OCI-LY7 (cell line): ENCODE measurements around the gene BRD7. TPM values are rescaled to one million over a fixed set of nuclear protein-coding genes. Genes with fewer than 3 reads are reported as not detected.

Source experiments
- BruUV-seq: library from RNA; stranded (reverse); fragments of 400-500 nt; replicated peaks from 2 replicates; lab custom pipeline; 2021; lab: Mats Ljungman, UMichigan
- CTCF ChIA-PET: fragments of 300-600 bp; sonication (Branson Sonifier 250); formaldehyde crosslinking; loops from one replicate; lab custom pipeline; 2022; ENCODE audit warnings: antibody characterized with exemption; ENCODE audit not compliant: unreplicated experiment; lab: Charles Lee
- POLR2A ChIA-PET: fragments of 300-600 bp; sonication (Branson Sonifier 250); formaldehyde crosslinking; loops from one replicate; lab custom pipeline; 2022; ENCODE audit warnings: antibody characterized with exemption; lab: Charles Lee
- DNase-seq: peaks from one replicate; pipeline ENCODE4 v3.0.0-alpha.2; 2015; ENCODE audit warnings: low spot score
- H2AFZ ChIP-seq: fragments of 200-600 bp; sonication (generic), shearing (Covaris generic); 2 replicates; pipeline ENCODE4 v1.6.1; 2014; ENCODE audit warnings: mild to moderate bottlenecking, antibody characterized with exemption, low read length, moderate library complexity
- H3K27ac ChIP-seq: fragments of 200-600 bp; sonication (generic); 2 replicates; pipeline ENCODE4 v1.5.1; 2014; ENCODE audit warnings: mixed run types, low read depth, mild to moderate bottlenecking, moderate library complexity, low read length, inconsistent platforms; ENCODE audit not compliant: poor library complexity, severe bottlenecking
- H3K36me3 ChIP-seq: fragments of 200-600 bp; sonication (generic); 2 replicates; pipeline ENCODE4 v1.6.1; 2014; ENCODE audit warnings: mild to moderate bottlenecking, antibody characterized with exemption, low read length, moderate library complexity, mixed read lengths; ENCODE audit not compliant: insufficient read depth
- H3K4me1 ChIP-seq: fragments of 200-600 bp; sonication (generic); 2 replicates; pipeline ENCODE4 v1.5.1; 2014; ENCODE audit warnings: mild to moderate bottlenecking, low read length; ENCODE audit not compliant: insufficient read depth, poor library complexity, severe bottlenecking
- H3K4me2 ChIP-seq: fragments of 200-600 bp; sonication (generic); 2 replicates; pipeline ENCODE4 v1.6.1; 2014; ENCODE audit warnings: mild to moderate bottlenecking, low read length
- H3K4me3 ChIP-seq: fragments of 200-600 bp; sonication (generic); 2 replicates; pipeline ENCODE4 v1.5.1; 2014; ENCODE audit warnings: mild to moderate bottlenecking, low read depth, low read length; ENCODE audit not compliant: poor library complexity, severe bottlenecking
- H3K79me2 ChIP-seq: fragments of 200-600 bp; sonication (generic); 2 replicates; pipeline ENCODE4 v1.6.1; 2016; ENCODE audit warnings: low read depth, mild to moderate bottlenecking, low read length, moderate library complexity, mixed read lengths; ENCODE audit not compliant: insufficient read depth
- H3K9me2 ChIP-seq: fragments of 200-600 bp; sonication (generic); 2 replicates; pipeline ENCODE4 v1.6.1; 2016; ENCODE audit warnings: mild to moderate bottlenecking, low read length, mixed read lengths; ENCODE audit not compliant: insufficient read depth
- H3K9me3 ChIP-seq: fragments of 200-600 bp; sonication (generic); 2 replicates; pipeline ENCODE4 v1.6.1; 2014; ENCODE audit warnings: mild to moderate bottlenecking, mixed run types, low read length, mixed read lengths
- H4K20me1 ChIP-seq: fragments of 200-600 bp; sonication (generic); 2 replicates; pipeline ENCODE4 v1.6.1; 2014; ENCODE audit warnings: mild to moderate bottlenecking, antibody characterized with exemption, low read length, moderate library complexity, mixed read lengths; ENCODE audit not compliant: insufficient read depth
- CTCF ChIP-seq: fragments of 200-600 bp; sonication (generic); conservative IDR thresholded peaks from 2 replicates; pipeline ENCODE4 v1.5.1; 2014; ENCODE audit warnings: mild to moderate bottlenecking, antibody characterized with exemption, low read length, moderate library complexity, mixed read lengths
- EZH2phosphoT487 ChIP-seq: fragments of 200-600 bp; sonication (generic); IDR thresholded peaks from 2 replicates; pipeline ENCODE4 v1.6.1; 2018; ENCODE audit warnings: low read depth, borderline replicate concordance, mild to moderate bottlenecking, mixed run types, antibody characterized with exemption, low read length, moderate library complexity, mixed read lengths
- intact Hi-C: fragments of 100-400 bp; cut with micrococcal nuclease; formaldehyde crosslinking; loops from one replicate; pipeline ENCODE4 v1.10.0; 2022; ENCODE audit not compliant: unreplicated experiment
- total RNA-seq, 2 experiments: library from RNA; depleted of rRNA in 1 of 2; stranded (reverse); fragments of >200 nt in 1 of 2; shearing (Covaris generic) in 1 of 2; gene quantifications; 2 replicates each; pipeline ENCODE4 v1.2.3, GENCODE V29; 2014 to 2022

BRD7 gene
- total RNA-seq, 2 experiments from 2014 or later, result 78.5 to 105 TPM

GRCh38 chr16:50354629-50355456, 13.9 kb downstream of the BRD7 start:
- H2AFZ ChIP-seq, result no peak overlapping the region
- peak; percentile 56 for DNase-seq
- peaks cover 96% of the 10 kb centered on the region for H3K36me3 ChIP-seq
- intact Hi-C loops, result loop anchor here (1.0 to 5.0 kb wide), 2 partner anchors 90 to 143 kb away; no protein-coding TSS in a partner anchor
- ChIA-PET POLR2A (interaction anchor here (0.5 to 1.1 kb wide), 4 partner anchors 9 to 179 kb away, joined by 3 to 4 read pairs (median 3); no protein-coding TSS in a partner anchor), CTCF (no interaction called here)
- TF ChIP-seq EZH2phosphoT487 (no peak), CTCF (peak; percentile 94)
- no peak overlapping the region for H3K27ac ChIP-seq
- no peaks in the 10 kb centered on the region for H3K9me2 ChIP-seq
- no peak overlapping the region for H3K4me3 ChIP-seq
- H3K4me2 ChIP-seq, result no peak overlapping the region
- no peaks in the 10 kb centered on the region for H3K9me3 ChIP-seq
- no peaks in the 10 kb centered on the region for H3K4me1 ChIP-seq
- BruUV-seq, result no TSS peak
- H4K20me1 ChIP-seq, result peaks cover 9% of the 10 kb centered on the region
- H3K79me2 ChIP-seq, result peaks cover 32% of the 10 kb centered on the region; the same call in 1 of the 2 replicates

GRCh38 chr16:50354082-50354481, 14.7 kb downstream of the BRD7 start:
- BruUV-seq, result no TSS peak
- POLR2A ChIA-PET, result interaction anchor here (0.6 to 1.0 kb wide), 2 partner anchors 9 to 32 kb away, joined by 3 to 4 read pairs; no protein-coding TSS in a partner anchor
- H3K4me1 ChIP-seq, result no peaks in the 10 kb centered on the region
- no peak for DNase-seq
- no peaks in the 10 kb centered on the region for H3K9me2 ChIP-seq
- H3K4me3 ChIP-seq, result no peak overlapping the region
- H3K9me3 ChIP-seq, result 0 out of 2 replicates have a peak, but pooled peaks cover 5% of the 10 kb centered on the region
- TF ChIP-seq EZH2phosphoT487 (no peak), CTCF (no peak)
- intact Hi-C loops, result loop anchor here (5.0 kb wide), 1 partner anchor 142 kb away; no protein-coding TSS in a partner anchor
- H3K4me2 ChIP-seq, result no peak overlapping the region
- peaks cover 25% of the 10 kb centered on the region; the same call in 1 of the 2 replicates for H3K79me2 ChIP-seq
- H4K20me1 ChIP-seq, result peaks cover 9% of the 10 kb centered on the region
- peaks cover 96% of the 10 kb centered on the region for H3K36me3 ChIP-seq
- H3K27ac ChIP-seq, result no peak overlapping the region
- no peak overlapping the region for H2AFZ ChIP-seq
- CTCF ChIA-PET, result no interaction called here
